SU-DHL-6 (cell line): Measurements from ENCODE around the gene RGP1.

Experiments
- H2AFZ ChIP-seq: fragments of 200-600 bp; sonication (generic); 2 replicates; pipeline ENCODE4 v1.6.1; 2014; ENCODE audit warnings: low read depth, mild to moderate bottlenecking, moderate library complexity, mixed read lengths, antibody characterized with exemption, low read length; ENCODE audit not compliant: severe bottlenecking
- H3F3A ChIP-seq: fragments of 200-600 bp; shearing (Covaris generic); 2 replicates; pipeline ENCODE4 v1.6.0; 2016; ENCODE audit warnings: antibody characterized with exemption, mild to moderate bottlenecking; ENCODE audit not compliant: insufficient read depth
- H3K27ac ChIP-seq: fragments of 200-600 bp; sonication (generic); 2 replicates; pipeline ENCODE4 v1.5.1; 2016; ENCODE audit warnings: low read depth, mild to moderate bottlenecking, low read length, moderate library complexity, mixed read lengths
- H3K27me3 ChIP-seq: fragments of 200-600 bp; sonication (generic), shearing (Covaris generic); 2 replicates; pipeline ENCODE4 v1.6.0; 2014; ENCODE audit warnings: mild to moderate bottlenecking, low read length
- H3K36me3 ChIP-seq: fragments of 200-600 bp; sonication (generic); 2 replicates; pipeline ENCODE4 v1.6.1; 2014; ENCODE audit warnings: mild to moderate bottlenecking, low read length, mixed read lengths
- H3K4me2 ChIP-seq: fragments of 300-600, 200-600 bp; shearing (Covaris generic), sonication (generic); 2 replicates; pipeline ENCODE4 v1.6.0; 2014; ENCODE audit warnings: low read length, low read depth, mild to moderate bottlenecking; ENCODE audit not compliant: poor library complexity, severe bottlenecking
- H3K4me3 ChIP-seq: fragments of 200-600 bp; sonication (generic); 2 replicates; pipeline ENCODE4 v1.5.1; 2014; ENCODE audit warnings: antibody characterized with exemption, low read length, mild to moderate bottlenecking, mixed read lengths; ENCODE audit not compliant: insufficient read depth, poor library complexity, severe bottlenecking
- H3K79me2 ChIP-seq: fragments of 200-600 bp; sonication (generic); 2 replicates; pipeline ENCODE4 v1.6.1; 2014; ENCODE audit warnings: mild to moderate bottlenecking, low read length, moderate library complexity; ENCODE audit not compliant: insufficient read depth
- H3K9ac ChIP-seq: fragments of 200-600 bp; sonication (generic); 2 replicates; pipeline ENCODE4 v1.7.0; 2014; ENCODE audit warnings: mild to moderate bottlenecking, low read length
- H3K9me2 ChIP-seq: fragments of 200-600 bp; sonication (generic); replicated peaks from 2 replicates; pipeline ENCODE4 v1.6.1; 2014; ENCODE audit warnings: low read length; ENCODE audit not compliant: insufficient read depth
- H3K9me3 ChIP-seq: fragments of 200-600 bp; sonication (generic); 2 replicates; pipeline ENCODE4 v1.6.1; 2014; ENCODE audit warnings: low read length, mixed read lengths; ENCODE audit not compliant: insufficient read depth
- H4K20me1 ChIP-seq: fragments of 200-600 bp; sonication (generic); 2 replicates; pipeline ENCODE4 v1.6.1; 2014; ENCODE audit warnings: low read depth, mild to moderate bottlenecking, antibody characterized with exemption, low read length, moderate library complexity, mixed read lengths
- CTCF ChIP-seq: fragments of 200-600 bp; sonication (generic); IDR thresholded peaks from one replicate; pipeline ENCODE4 v1.5.1; 2017; ENCODE audit warnings: antibody characterized with exemption, mild to moderate bottlenecking, low read length, moderate library complexity; ENCODE audit not compliant: insufficient read depth, poor library complexity, severe bottlenecking
- EZH2phosphoT487 ChIP-seq: fragments of 200-600 bp; sonication (generic), shearing (Covaris generic); conservative IDR thresholded peaks from 2 replicates; pipeline ENCODE4 v1.6.1; 2018; ENCODE audit warnings: mild to moderate bottlenecking, antibody characterized with exemption, low read length, moderate library complexity, mixed read lengths

Gene RGP1

GRCh38 chr9:35710818-35711500 is 38.1 kb upstream of the RGP1 start:
- Histone ChIP-seq H3K9me3 (no peaks in the 10 kb centered on the region), H3K4me3 (no peak overlapping the region), H3K27me3 (no peaks in the 10 kb centered on the region), H4K20me1 (no peaks in the 10 kb centered on the region), H3K9me2 (no peaks in the 10 kb centered on the region), H3K36me3 (peaks cover 19% of the 10 kb centered on the region; the same call in 1 of the 2 replicates), H3K27ac (no peak overlapping the region), H2AFZ (no peak overlapping the region), H3K79me2 (no peaks in the 10 kb centered on the region), H3F3A (no peaks in the 10 kb centered on the region), H3K9ac (no peak overlapping the region), H3K4me2 (no peak overlapping the region)
- TF ChIP-seq CTCF (no peak), EZH2phosphoT487 (no peak)

- no peak overlapping the region for H3K4me2 ChIP-seq
- TF ChIP-seq CTCF: no peak
- TF ChIP-seq EZH2phosphoT487: no peak
- H3K4me3 ChIP-seq: no peak overlapping the region
- H3K9me3 ChIP-seq: no peaks in the 10 kb centered on the region
- H3K79me2 ChIP-seq: no peaks in the 10 kb centered on the region
- H3K27ac ChIP-seq: no peak overlapping the region
- no peak overlapping the region for H2AFZ ChIP-seq
- H3F3A ChIP-seq: no peaks in the 10 kb centered on the region
- H4K20me1 ChIP-seq: no peaks in the 10 kb centered on the region
- no peak overlapping the region for H3K9ac ChIP-seq
- H3K27me3 ChIP-seq: no peaks in the 10 kb centered on the region
- no peaks in the 10 kb centered on the region for H3K9me2 ChIP-seq
- peaks cover 19% of the 10 kb centered on the region; the same call in 1 of the 2 replicates for H3K36me3 ChIP-seq
These were observed 37.3 kb upstream of the RGP1 start for GRCh38 chr9:35711501-35712428.

- no peak overlapping the region for H2AFZ ChIP-seq
- no peaks in the 10 kb centered on the region for H3K9me2 ChIP-seq
- no peak overlapping the region for H3K9ac ChIP-seq
- H3F3A ChIP-seq: no peaks in the 10 kb centered on the region
- H3K4me3 ChIP-seq: no peak overlapping the region
- TF ChIP-seq CTCF (no peak), EZH2phosphoT487 (no peak)
- no peaks in the 10 kb centered on the region for H4K20me1 ChIP-seq
- no peak overlapping the region for H3K4me2 ChIP-seq
- no peaks in the 10 kb centered on the region for H3K9me3 ChIP-seq
- H3K79me2 ChIP-seq: no peaks in the 10 kb centered on the region
- H3K36me3 ChIP-seq: peaks cover 19% of the 10 kb centered on the region; the same call in 1 of the 2 replicates
- H3K27ac ChIP-seq: no peak overlapping the region
- H3K27me3 ChIP-seq: no peaks in the 10 kb centered on the region
These were observed 36.2 kb upstream of the RGP1 start for GRCh38 chr9:35712762-35713400.
